ENCODE measurements around the gene CNOT11. TPM values are rescaled to one million over a fixed set of nuclear protein-coding genes. Genes with fewer than 3 reads are reported as not detected.

The CNOT11 gene
- total and polyA plus RNA-seq, 2 of the 13 experiments (the other 11 are each of a cell fraction or from before 2014, with no cell fraction given), result 114 to 209 TPM

DNA sequence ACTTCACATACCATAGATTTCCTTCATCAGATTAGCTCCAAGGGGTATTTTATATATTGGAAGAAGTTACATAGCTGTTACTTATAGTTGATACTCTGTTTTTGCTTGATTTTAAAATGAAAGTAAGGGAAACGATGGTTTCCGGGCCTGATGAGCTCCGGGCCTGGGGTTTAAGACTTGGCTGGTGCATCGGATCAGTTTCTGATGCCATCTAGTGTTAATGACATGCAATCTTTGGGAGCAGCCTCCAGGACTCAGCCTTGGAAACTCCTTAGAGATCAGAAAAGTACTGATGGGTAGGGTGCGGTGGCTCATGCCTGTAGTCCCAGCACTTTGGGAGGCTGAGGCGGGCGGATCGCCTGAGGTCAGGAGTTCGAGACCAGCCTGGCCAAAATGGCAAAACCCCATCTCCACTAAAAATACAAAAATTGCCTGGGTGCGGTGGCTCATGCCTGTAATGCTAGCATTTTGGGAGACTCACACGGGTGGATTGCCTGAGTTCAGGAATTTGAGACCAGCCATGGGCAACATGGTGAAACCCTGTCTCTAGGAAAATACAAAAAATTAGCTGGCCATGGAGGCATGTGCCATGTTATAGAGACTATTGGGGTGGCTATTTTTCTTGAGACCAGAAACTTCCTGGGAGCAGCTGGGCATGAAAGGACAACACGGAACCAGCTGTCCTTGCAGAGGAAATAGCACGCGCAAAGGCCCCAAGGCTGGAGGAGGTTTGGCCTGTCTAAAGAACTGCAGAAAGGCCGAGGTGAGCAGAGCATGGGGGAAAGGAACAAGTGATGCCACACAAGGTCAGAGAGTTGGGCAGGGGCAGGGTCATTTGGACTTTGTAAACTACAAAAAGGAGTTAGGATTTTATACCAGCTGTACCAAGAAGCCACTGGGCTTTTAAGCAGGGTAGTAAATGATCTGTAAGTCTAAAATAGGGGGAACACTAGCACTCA is 46.9 kb upstream of the CNOT11 start (continued):
- no peak for TF ChIP-seq IKZF1 (IDR thresholded peaks at IDR 0.05)
- TF ChIP-seq HOXA7 (CRISPR knock-in tag; IDR thresholded peaks at IDR 0.05), result no peak
- TF ChIP-seq, protein P1, sequence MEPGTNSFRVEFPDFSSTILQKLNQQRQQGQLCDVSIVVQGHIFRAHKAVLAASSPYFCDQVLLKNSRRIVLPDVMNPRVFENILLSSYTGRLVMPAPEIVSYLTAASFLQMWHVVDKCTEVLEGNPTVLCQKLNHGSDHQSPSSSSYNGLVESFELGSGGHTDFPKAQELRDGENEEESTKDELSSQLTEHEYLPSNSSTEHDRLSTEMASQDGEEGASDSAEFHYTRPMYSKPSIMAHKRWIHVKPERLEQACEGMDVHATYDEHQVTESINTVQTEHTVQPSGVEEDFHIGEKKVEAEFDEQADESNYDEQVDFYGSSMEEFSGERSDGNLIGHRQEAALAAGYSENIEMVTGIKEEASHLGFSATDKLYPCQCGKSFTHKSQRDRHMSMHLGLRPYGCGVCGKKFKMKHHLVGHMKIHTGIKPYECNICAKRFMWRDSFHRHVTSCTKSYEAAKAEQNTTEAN (CRISPR knock-in tag; conservative IDR thresholded peaks at IDR 0.05), result no peak; the same call in 1 of the 2 replicates
- TF ChIP-seq ZNF451 (CRISPR knock-in tag; IDR thresholded peaks at IDR 0.05), result no peak
- TF ChIP-seq, protein P2, sequence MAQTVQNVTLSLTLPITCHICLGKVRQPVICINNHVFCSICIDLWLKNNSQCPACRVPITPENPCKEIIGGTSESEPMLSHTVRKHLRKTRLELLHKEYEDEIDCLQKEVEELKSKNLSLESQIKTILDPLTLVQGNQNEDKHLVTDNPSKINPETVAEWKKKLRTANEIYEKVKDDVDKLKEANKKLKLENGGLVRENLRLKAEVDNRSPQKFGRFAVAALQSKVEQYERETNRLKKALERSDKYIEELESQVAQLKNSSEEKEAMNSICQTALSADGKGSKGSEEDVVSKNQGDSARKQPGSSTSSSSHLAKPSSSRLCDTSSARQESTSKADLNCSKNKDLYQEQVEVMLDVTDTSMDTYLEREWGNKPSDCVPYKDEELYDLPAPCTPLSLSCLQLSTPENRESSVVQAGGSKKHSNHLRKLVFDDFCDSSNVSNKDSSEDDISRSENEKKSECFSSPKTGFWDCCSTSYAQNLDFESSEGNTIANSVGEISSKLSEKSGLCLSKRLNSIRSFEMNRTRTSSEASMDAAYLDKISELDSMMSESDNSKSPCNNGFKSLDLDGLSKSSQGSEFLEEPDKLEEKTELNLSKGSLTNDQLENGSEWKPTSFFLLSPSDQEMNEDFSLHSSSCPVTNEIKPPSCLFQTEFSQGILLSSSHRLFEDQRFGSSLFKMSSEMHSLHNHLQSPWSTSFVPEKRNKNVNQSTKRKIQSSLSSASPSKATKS (CRISPR knock-in tag; IDR thresholded peaks at IDR 0.05), result no peak
- TF ChIP-seq, protein P3, sequence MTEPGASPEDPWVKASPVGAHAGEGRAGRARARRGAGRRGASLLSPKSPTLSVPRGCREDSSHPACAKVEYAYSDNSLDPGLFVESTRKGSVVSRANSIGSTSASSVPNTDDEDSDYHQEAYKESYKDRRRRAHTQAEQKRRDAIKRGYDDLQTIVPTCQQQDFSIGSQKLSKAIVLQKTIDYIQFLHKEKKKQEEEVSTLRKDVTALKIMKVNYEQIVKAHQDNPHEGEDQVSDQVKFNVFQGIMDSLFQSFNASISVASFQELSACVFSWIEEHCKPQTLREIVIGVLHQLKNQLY (CRISPR knock-in tag; IDR thresholded peaks at IDR 0.05), result no peak
- TF ChIP-seq PHF5A (CRISPR knock-in tag; IDR thresholded peaks at IDR 0.05; ENCODE audit: low read depth, unreplicated experiment), result no peak
- no peak for TF ChIP-seq HNRNPK (IDR thresholded peaks at IDR 0.05; ENCODE audit: low read depth, low read length, poor library complexity, severe bottlenecking)
- 0 out of 2 replicates have a peak, but pooled peaks have one; percentile 33 for TF ChIP-seq NRL (CRISPR knock-in tag; IDR thresholded peaks at IDR 0.05; ENCODE audit: borderline replicate concordance)
- TF ChIP-seq RFXAP (CRISPR knock-in tag; IDR thresholded peaks at IDR 0.05; ENCODE audit: borderline replicate concordance), result no peak
- TF ChIP-seq ZNF207 (IDR thresholded peaks at IDR 0.05; ENCODE audit: borderline replicate concordance), result no peak
- TF ChIP-seq, protein P4, sequence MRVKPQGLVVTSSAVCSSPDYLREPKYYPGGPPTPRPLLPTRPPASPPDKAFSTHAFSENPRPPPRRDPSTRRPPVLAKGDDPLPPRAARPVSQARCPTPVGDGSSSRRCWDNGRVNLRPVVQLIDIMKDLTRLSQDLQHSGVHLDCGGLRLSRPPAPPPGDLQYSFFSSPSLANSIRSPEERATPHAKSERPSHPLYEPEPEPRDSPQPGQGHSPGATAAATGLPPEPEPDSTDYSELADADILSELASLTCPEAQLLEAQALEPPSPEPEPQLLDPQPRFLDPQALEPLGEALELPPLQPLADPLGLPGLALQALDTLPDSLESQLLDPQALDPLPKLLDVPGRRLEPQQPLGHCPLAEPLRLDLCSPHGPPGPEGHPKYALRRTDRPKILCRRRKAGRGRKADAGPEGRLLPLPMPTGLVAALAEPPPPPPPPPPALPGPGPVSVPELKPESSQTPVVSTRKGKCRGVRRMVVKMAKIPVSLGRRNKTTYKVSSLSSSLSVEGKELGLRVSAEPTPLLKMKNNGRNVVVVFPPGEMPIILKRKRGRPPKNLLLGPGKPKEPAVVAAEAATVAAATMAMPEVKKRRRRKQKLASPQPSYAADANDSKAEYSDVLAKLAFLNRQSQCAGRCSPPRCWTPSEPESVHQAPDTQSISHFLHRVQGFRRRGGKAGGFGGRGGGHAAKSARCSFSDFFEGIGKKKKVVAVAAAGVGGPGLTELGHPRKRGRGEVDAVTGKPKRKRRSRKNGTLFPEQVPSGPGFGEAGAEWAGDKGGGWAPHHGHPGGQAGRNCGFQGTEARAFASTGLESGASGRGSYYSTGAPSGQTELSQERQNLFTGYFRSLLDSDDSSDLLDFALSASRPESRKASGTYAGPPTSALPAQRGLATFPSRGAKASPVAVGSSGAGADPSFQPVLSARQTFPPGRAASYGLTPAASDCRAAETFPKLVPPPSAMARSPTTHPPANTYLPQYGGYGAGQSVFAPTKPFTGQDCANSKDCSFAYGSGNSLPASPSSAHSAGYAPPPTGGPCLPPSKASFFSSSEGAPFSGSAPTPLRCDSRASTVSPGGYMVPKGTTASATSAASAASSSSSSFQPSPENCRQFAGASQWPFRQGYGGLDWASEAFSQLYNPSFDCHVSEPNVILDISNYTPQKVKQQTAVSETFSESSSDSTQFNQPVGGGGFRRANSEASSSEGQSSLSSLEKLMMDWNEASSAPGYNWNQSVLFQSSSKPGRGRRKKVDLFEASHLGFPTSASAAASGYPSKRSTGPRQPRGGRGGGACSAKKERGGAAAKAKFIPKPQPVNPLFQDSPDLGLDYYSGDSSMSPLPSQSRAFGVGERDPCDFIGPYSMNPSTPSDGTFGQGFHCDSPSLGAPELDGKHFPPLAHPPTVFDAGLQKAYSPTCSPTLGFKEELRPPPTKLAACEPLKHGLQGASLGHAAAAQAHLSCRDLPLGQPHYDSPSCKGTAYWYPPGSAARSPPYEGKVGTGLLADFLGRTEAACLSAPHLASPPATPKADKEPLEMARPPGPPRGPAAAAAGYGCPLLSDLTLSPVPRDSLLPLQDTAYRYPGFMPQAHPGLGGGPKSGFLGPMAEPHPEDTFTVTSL (CRISPR knock-in tag; IDR thresholded peaks at IDR 0.05; ENCODE audit: borderline replicate concordance), result no peak
- TF ChIP-seq SATB2 (CRISPR knock-in tag; IDR thresholded peaks at IDR 0.05), result 0 out of 2 replicates have a peak, but pooled peaks have one; percentile 52
- TF ChIP-seq, protein P5, sequence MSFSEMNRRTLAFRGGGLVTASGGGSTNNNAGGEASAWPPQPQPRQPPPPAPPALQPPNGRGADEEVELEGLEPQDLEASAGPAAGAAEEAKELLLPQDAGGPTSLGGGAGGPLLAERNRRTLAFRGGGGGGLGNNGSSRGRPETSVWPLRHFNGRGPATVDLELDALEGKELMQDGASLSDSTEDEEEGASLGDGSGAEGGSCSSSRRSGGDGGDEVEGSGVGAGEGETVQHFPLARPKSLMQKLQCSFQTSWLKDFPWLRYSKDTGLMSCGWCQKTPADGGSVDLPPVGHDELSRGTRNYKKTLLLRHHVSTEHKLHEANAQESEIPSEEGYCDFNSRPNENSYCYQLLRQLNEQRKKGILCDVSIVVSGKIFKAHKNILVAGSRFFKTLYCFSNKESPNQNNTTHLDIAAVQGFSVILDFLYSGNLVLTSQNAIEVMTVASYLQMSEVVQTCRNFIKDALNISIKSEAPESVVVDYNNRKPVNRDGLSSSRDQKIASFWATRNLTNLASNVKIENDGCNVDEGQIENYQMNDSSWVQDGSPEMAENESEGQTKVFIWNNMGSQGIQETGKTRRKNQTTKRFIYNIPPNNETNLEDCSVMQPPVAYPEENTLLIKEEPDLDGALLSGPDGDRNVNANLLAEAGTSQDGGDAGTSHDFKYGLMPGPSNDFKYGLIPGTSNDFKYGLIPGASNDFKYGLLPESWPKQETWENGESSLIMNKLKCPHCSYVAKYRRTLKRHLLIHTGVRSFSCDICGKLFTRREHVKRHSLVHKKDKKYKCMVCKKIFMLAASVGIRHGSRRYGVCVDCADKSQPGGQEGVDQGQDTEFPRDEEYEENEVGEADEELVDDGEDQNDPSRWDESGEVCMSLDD (CRISPR knock-in tag; IDR thresholded peaks at IDR 0.05; ENCODE audit: borderline replicate concordance), result no peak
- TF ChIP-seq ETV6 (CRISPR knock-in tag; conservative IDR thresholded peaks at IDR 0.05), result no peak

Measured in HepG2 (cell line).